ENCODE results near the gene CCM2L.

CCM2L gene

GRCh38 chr20:31996996-31997395 lies 13.2 kb upstream of the CCM2L start:
- DNase-seq: no peak

- DNase-seq: no peak
Observed at GRCh38 chr20:31998246-31998645, 12.0 kb upstream of the CCM2L start.

- DNase-seq: no peak
Observed at GRCh38 chr20:32003325-32003724, 6.9 kb upstream of the CCM2L start.

GRCh38 chr20:32004963-32005362 lies 5.3 kb upstream of the CCM2L start:
- no peak for DNase-seq

- no peak for DNase-seq
Observed at GRCh38 chr20:32006053-32006452, 4.2 kb upstream of the CCM2L start.

GRCh38 chr20:32006841-32007786 lies 3.1 kb upstream of the CCM2L start:
- peak; percentile 52 to 56 for DNase-seq

GRCh38 chr20:32007787-32008616 lies 2.2 kb upstream of the CCM2L start:
- DNase-seq: peak; percentile 12 to 68

- no peak for DNase-seq
Observed at GRCh38 chr20:32009564-32009963, 674 bp upstream of the CCM2L start.

- DNase-seq: no peak
Observed at GRCh38 chr20:32010666-32011065, 428 bp downstream of the CCM2L start.

GRCh38 chr20:32012159-32012688 lies 2.0 kb downstream of the CCM2L start:
- no peak for DNase-seq

GRCh38 chr20:32013326-32013725 lies 3.1 kb downstream of the CCM2L start:
- DNase-seq: no peak

GRCh38 chr20:32017711-32018251 lies 7.5 kb downstream of the CCM2L start:
- peak; percentile 86 to 91 for DNase-seq

- DNase-seq: peak; percentile 75 to 82
Observed at GRCh38 chr20:32018269-32019155, 8.3 kb downstream of the CCM2L start.

- no peak for DNase-seq
Observed at GRCh38 chr20:32019156-32019510, 8.9 kb downstream of the CCM2L start.

GRCh38 chr20:32019563-32020463 lies 9.6 kb downstream of the CCM2L start:
- DNase-seq: no peak

GRCh38 chr20:32021091-32021490 lies 10.9 kb downstream of the CCM2L start:
- DNase-seq: no peak

GRCh38 chr20:32024683-32025295 lies 14.6 kb downstream of the CCM2L start:
- no peak for DNase-seq

GRCh38 chr20:32027643-32028042 lies 17.4 kb downstream of the CCM2L start:
- DNase-seq: no peak

- DNase-seq: no peak
Observed at GRCh38 chr20:32028647-32029372, 18.6 kb downstream of the CCM2L start.

GRCh38 chr20:32029561-32029960 lies 19.3 kb downstream of the CCM2L start:
- DNase-seq: no peak

Measured in NCI-H2081 (cell line).